CD4-positive, alpha-beta T cell treated with Interferon alpha-2 for 1 hour (primary cell): ENCODE measurements around the gene DSG3.

ENCODE experiments used
- DNase-seq, 2 donors: peaks; one replicate each; pipeline ENCODE4 v3.0.0-alpha.2; 2020 to 2022

DSG3 gene

GRCh38 chr18:31430554-31430953 is 17.0 kb upstream of the DSG3 start:
- no peak for DNase-seq

GRCh38 chr18:31432316-31432715 is 15.2 kb upstream of the DSG3 start:
- no peak for DNase-seq

- no peak for DNase-seq
Measured at GRCh38 chr18:31436825-31437224, 10.7 kb upstream of the DSG3 start.

GRCh38 chr18:31438402-31438801 is 9.1 kb upstream of the DSG3 start:
- no peak for DNase-seq

GRCh38 chr18:31439807-31440325 is 7.7 kb upstream of the DSG3 start:
- no peak for DNase-seq

- DNase-seq, result no peak
Measured at GRCh38 chr18:31440787-31441186, 6.8 kb upstream of the DSG3 start.

- DNase-seq, result no peak
Measured at GRCh38 chr18:31441493-31441892, 6.0 kb upstream of the DSG3 start.

GRCh38 chr18:31444142-31444541 is 3.4 kb upstream of the DSG3 start:
- DNase-seq, result no peak

GRCh38 chr18:31445908-31446307 is 1.6 kb upstream of the DSG3 start:
- no peak for DNase-seq

GRCh38 chr18:31446854-31447253 is 687 bp upstream of the DSG3 start:
- no peak for DNase-seq

- DNase-seq, result no peak
Measured at GRCh38 chr18:31450409-31450808, 2.9 kb downstream of the DSG3 start.

- no peak for DNase-seq
Measured at GRCh38 chr18:31451625-31452024, 4.1 kb downstream of the DSG3 start.

GRCh38 chr18:31454066-31454708 is 6.6 kb downstream of the DSG3 start:
- DNase-seq, result no peak

- no peak for DNase-seq
Measured at GRCh38 chr18:31469629-31470028, 22.1 kb downstream of the DSG3 start.

GRCh38 chr18:31478688-31479087 is 31.1 kb downstream of the DSG3 start:
- DNase-seq, result no peak

GRCh38 chr18:31482051-31482450 is 34.5 kb downstream of the DSG3 start:
- DNase-seq, result no peak

- no peak for DNase-seq
Measured at GRCh38 chr18:31483396-31483795, 35.9 kb downstream of the DSG3 start.

GRCh38 chr18:31484461-31484860 is 36.9 kb downstream of the DSG3 start:
- DNase-seq, result no peak

- no peak for DNase-seq
Measured at GRCh38 chr18:31486165-31486564, 38.6 kb downstream of the DSG3 start.

GRCh38 chr18:31487246-31488015 is 39.9 kb downstream of the DSG3 start:
- DNase-seq, result no peak

- no peak for DNase-seq
Measured at GRCh38 chr18:31489311-31489710, 41.8 kb downstream of the DSG3 start.

- DNase-seq, result no peak
Measured at GRCh38 chr18:31490387-31490786, 42.8 kb downstream of the DSG3 start.

- no peak for DNase-seq
Measured at GRCh38 chr18:31490833-31491232, 43.3 kb downstream of the DSG3 start.

GRCh38 chr18:31491586-31491985 is 44.0 kb downstream of the DSG3 start:
- DNase-seq, result no peak

- no peak for DNase-seq
Measured at GRCh38 chr18:31492671-31493070, 45.1 kb downstream of the DSG3 start.
